Lower leg skin (tissue), 4 donors: ENCODE measurements around the gene ARHGEF18. TPM values are rescaled to one million over a fixed set of nuclear protein-coding genes. Genes with fewer than 3 reads are reported as not detected.

Experiments
- DNase-seq, 2 donors: peaks; one replicate each; pipeline ENCODE4 v3.0.0-alpha.2; 2019; ENCODE audit warnings: low spot score in 2 of 2
- H3K4me3 ChIP-seq: fragments of 200-600 bp; sonication (generic); 2 replicates; pipeline ENCODE4 v1.5.1; 2017; ENCODE audit warnings: mild to moderate bottlenecking, low read depth; ENCODE audit not compliant: poor library complexity, severe bottlenecking
- POLR2A ChIP-seq, 2 donors: fragments of 450-650 bp; IDR thresholded peaks; one replicate each; pipeline ENCODE4 v1.6.1; 2016 to 2017; ENCODE audit warnings: antibody characterized with exemption in 2 of 2, mild to moderate bottlenecking in 1 of 2, moderate library complexity in 1 of 2
- WGBS, 2 donors: methylation state at CpG; one replicate each; pipeline ENCODE4 v1.1.5; 2018; 5-methylcytosine and 5-hydroxymethylcytosine counted together
- intact Hi-C: fragments of 100-400 bp; cut with DNase I; formaldehyde crosslinking; loops from one replicate; pipeline ENCODE4 v1.15.0; 2023; ENCODE audit warnings: low total_unique reads
- total RNA-seq, 4 donors: library from RNA; depleted of rRNA; stranded (reverse); fragments of >200 nt; gene quantifications; one replicate each; pipeline ENCODE4 v1.1.0, GENCODE V29; 2016
- TF ChIP-seq, protein P1 (sequence below), 3 donors: fragments of 450-650 bp; IDR thresholded peaks; one replicate each; pipeline ENCODE4 v1.5.1; 2016; ENCODE audit warnings: antibody characterized with exemption in 3 of 3, mild to moderate bottlenecking in 3 of 3, moderate library complexity in 2 of 3

ARHGEF18 gene
- total RNA-seq, 4 donors from 2014 or later: 32.3 to 49.2 (median 36.3) TPM

DNA sequence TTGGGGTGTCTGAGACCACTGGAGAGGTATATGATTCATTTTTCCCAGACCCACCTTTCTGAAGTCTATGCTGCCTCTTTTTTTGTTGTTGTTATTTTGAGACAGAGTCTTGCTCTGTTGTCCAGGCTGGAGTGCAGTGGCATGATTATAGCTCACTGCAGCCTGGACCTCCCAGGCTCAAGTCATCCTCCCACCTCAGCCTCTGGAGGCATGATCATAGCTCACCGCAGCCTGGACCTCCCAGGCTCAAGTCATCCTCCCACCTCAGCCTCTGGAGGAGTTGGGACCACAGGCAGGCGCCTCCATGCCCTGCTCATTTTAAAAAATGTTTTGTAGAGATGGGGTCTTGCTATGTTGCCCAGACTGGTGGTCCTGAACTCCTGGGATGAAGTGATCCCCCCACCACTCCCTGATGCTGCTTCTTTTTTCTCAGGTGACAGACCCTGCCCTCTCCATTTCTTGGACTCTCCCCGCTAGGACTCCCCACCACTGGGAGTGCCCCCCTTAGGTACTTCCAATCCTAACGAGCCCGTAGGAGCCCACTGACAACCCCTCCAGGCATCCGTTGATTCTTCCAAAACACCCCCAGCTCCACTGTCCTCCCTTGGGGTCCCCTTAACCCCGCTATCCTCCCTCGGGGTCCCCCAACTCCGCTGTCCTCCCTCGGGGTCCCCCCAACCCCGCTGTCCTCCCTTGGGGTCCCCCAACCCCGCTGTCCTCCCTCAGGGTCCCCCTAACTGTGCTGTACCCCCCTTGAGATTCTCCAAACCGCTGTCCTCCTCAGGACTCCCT lies 45.4 kb downstream of the ARHGEF18 start:
- no peak for DNase-seq
- intact Hi-C loops: no loop called here
- no peak for TF ChIP-seq POLR2A (IDR thresholded peaks at IDR 0.05)
- TF ChIP-seq, protein P1, sequence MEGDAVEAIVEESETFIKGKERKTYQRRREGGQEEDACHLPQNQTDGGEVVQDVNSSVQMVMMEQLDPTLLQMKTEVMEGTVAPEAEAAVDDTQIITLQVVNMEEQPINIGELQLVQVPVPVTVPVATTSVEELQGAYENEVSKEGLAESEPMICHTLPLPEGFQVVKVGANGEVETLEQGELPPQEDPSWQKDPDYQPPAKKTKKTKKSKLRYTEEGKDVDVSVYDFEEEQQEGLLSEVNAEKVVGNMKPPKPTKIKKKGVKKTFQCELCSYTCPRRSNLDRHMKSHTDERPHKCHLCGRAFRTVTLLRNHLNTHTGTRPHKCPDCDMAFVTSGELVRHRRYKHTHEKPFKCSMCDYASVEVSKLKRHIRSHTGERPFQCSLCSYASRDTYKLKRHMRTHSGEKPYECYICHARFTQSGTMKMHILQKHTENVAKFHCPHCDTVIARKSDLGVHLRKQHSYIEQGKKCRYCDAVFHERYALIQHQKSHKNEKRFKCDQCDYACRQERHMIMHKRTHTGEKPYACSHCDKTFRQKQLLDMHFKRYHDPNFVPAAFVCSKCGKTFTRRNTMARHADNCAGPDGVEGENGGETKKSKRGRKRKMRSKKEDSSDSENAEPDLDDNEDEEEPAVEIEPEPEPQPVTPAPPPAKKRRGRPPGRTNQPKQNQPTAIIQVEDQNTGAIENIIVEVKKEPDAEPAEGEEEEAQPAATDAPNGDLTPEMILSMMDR (IDR thresholded peaks at IDR 0.05): no peak
- peak overlapping the region; percentile 97 for H3K4me3 ChIP-seq
- WGBS, 2 donors: 13 to 14% methylated on average over 13 of the region's 13 CpGs

DNA sequence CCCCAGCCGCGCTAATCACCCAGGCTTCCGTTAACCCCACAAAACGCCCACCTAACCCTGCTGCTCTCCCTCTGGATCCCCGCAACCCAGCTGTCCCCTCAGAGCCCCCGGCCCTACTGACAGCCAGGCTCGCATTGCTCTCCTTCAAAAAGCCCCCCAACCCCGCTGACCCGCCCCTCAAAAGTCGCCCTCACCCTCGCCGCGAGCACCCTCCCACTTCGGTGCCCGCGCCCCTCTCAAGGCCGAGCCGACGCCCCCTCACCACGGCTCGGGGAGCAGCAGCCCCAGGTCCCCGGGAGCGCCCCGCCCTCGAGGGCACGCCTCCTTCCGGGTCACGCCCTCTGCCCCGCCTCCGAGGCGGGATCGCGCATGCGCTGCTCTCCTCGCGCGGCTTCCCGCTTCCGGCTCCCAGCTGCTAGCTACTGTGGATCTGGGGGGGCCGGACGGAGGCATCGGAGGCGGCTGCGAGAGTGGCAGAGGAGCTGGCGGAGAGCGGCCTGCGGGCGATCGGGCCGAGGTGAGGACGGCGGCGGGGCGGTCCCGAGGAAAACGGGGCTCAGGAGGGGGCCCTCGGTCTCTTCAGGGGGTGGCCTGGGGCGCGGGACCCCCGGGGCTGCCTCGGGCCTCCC lies 46.1 kb downstream of the ARHGEF18 start:
- WGBS, 2 donors: 1% methylated on average over 14 to 26 of the region's 61 CpGs
- H3K4me3 ChIP-seq: peak overlapping the region; percentile 97
- intact Hi-C loops: no loop called here
- TF ChIP-seq, protein P1 (IDR thresholded peaks at IDR 0.05): no peak
- TF ChIP-seq POLR2A (IDR thresholded peaks at IDR 0.05): peak in 1 of 2 donors; percentile 44
- DNase-seq: peak; percentile 81 to 97

DNA sequence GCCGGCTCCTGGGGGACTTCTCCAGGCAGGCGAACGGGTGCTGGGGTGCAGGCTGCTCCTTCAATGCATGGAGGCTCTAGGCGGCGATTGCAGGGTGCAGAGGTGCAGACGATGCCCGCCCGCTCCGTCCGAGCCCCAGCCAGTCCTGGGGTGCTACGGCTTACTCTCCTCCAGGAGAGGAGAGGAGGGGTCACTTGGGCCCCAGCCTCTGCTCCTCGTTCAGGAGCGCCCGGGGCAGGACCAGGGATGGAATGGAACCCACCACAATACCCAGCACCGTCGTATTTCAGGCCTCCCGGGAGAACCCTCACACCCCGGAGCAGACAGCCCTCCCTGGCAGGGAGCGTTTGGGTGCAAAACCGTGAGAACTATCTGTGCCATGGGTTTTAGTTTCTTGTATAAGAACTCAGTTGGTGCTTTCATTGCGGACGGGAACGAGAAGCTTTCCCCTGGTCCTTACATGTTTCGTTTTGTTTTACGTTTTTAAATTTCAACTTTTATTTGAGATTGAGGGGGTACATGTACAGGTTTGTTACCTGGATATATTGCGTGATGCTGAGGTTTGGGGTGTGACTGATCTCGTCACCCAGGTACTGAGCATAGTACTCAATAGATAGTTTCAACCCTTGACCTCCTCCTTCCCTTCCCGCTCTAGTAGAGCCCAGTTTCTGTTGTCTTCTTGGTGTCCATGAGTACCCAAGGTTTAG lies 46.8 kb downstream of the ARHGEF18 start:
- DNase-seq: peak in 1 of 2 donors; percentile 15
- intact Hi-C loops: no loop called here
- 2 to 3% methylated on average over 17 to 25 of the region's 28 CpGs for WGBS, 2 donors
- H3K4me3 ChIP-seq: peak overlapping the region; percentile 97
- TF ChIP-seq POLR2A (IDR thresholded peaks at IDR 0.05): no peak
- TF ChIP-seq, protein P1 (IDR thresholded peaks at IDR 0.05): no peak

DNA sequence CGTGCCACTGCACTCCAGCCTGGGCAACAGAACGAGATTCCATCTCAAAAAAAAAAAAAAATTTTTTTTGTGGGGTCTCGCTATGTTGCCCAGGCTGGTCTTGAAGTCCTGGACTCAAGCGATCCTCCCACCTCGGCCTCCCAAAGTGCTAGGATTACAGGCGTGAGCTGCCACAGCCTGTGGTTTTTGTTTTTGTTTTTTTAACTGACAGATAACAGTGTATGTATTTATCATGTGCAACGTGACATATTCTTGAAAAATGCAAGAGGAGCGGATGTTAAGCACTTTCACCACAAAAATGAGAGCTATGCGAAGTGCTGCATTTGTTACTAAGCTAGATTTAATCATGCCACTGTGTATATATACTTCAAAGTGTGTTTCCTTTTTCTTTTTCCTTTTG lies 49.0 kb downstream of the ARHGEF18 start:
- H3K4me3 ChIP-seq: no peak overlapping the region
- 90 to 94% methylated on average over 9 of the region's 9 CpGs for WGBS, 2 donors
- intact Hi-C loops: no loop called here
- TF ChIP-seq, protein P1 (IDR thresholded peaks at IDR 0.05): no peak
- TF ChIP-seq POLR2A (IDR thresholded peaks at IDR 0.05): no peak
- DNase-seq: no peak

Other genes with a start within 250 kb of the ARHGEF18 start
- 100 to 1,000 TPM in 1 of 4 donors, 10 to 100 TPM in 3; 70.7 to 165 (median 89.2) TPM for gene INSR, start 54.5 kb upstream of the ARHGEF18 start, total RNA-seq
- 1 to 10 TPM; 3.2 to 8.2 (median 4.7) TPM for gene PEX11G, start 140.1 kb downstream of the ARHGEF18 start, total RNA-seq
- gene ZNF358, start 167.2 kb downstream of the ARHGEF18 start, total RNA-seq: 10 to 100 TPM; 30.4 to 42.8 (median 36.9) TPM
- 10 to 100 TPM; 15.2 to 37.7 (median 28.6) TPM for gene MCOLN1, start 173.7 kb downstream of the ARHGEF18 start, total RNA-seq
- gene PNPLA6, start 186.8 kb downstream of the ARHGEF18 start, total RNA-seq: 10 to 100 TPM; 58.3 to 89.8 (median 71.0) TPM
- 100 to 1,000 TPM in 3 of 4 donors, 10 to 100 TPM in 1; 75.3 to 174 (median 110) TPM for gene CAMSAP3, start 246.9 kb downstream of the ARHGEF18 start, total RNA-seq